NAMALWA (cell line): ENCODE measurements around the gene SLC25A39.
"Not testable (repeated sequence)": the region's sequence is repeated elsewhere in the genome, so short reads cannot be mapped to it uniquely, and the experiment has no call there.

ENCODE experiments used
- DNase-seq: peaks from one replicate; pipeline ENCODE4 v3.0.0-alpha.2; 2015; ENCODE audit warnings: low spot score

SLC25A39 gene

DNA sequence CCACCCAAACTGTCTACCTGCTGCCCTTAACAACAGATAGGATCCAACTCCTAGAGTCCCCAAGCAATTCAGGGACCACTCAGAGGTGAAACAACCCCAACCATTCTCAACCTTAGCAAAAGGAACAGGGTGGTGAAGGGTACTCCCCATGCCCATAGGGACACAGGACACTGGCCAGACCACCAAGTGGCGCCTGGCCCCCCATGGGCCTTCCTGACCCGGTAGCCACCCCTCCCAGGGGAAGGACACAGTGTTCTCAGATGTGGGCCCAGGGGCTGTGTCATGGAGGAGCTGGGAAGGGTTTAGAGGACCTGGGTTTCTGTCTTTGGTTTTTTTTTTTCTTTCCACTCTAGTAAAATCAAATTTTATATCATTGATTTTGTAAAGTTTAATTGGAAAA lies 9.7 kb upstream of the SLC25A39 start:
- no peak for DNase-seq

DNA sequence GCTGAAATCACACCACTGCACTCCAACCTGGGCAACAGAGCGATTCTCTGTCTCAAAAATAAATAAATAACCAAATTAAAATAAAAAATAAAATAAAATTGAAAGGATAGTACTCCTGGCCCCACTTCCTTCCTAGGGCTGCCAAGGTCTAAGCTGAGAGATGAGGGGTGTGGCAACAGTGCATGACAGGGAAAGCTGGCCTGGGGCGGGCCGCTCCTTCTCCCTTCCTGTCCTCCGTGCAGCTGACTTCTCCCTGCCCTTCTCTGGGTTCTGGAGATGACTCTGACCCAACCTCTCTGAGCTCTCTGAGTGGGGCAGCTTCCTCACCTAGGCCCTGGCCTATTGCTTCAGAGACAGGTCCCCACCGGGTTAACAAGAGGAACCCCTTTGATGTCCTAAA lies 8.7 kb upstream of the SLC25A39 start:
- no peak for DNase-seq

DNA sequence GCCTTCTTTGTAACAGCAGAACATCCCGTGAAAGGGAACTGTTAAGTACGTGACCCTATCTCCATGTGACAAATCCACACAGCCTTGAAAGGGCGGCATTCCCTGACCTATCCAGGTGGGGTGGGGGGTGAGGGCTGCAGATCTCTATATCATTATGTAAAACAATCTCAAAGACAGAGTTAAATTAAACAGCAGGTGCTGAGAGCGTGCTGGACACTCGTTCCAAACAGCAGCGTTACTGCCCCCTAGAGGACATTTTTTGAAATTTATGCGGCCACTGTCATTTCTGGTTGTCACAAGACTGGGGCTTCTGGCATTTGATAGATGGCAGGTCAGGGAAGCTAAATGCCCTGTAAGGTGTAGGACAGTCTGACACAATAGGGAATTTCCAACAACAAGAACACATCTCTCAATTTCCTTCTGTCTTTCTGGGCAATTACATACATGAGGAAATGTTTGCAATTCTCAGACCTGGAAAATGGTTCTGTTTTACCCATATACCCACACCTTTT lies 6.7 kb upstream of the SLC25A39 start:
- peak; percentile 93 for DNase-seq

- DNase-seq = not testable (repeated sequence)
These were observed 5.6 kb upstream of the SLC25A39 start for GRCh38 chr17:44330263-44330662.

DNA sequence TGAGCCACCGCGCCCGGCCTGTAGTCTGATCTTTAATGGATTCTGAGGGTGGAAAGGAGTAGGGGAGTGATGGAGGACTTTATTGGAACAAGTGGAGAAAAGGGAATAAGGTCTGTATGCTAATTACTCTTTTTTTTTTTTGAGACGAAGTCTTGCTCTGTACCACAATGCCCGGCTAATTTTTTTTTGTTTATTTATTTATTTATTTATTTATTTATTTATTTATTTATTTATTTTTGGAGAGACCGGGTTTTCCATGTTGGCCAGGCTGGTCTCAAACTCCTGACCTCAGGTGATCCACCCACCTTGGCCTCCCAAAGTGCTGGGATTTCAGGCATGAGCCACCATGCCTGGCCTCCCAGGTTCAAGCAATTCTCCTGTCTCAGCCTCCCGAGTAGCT lies 4.9 kb upstream of the SLC25A39 start:
- DNase-seq = not testable (repeated sequence)

DNA sequence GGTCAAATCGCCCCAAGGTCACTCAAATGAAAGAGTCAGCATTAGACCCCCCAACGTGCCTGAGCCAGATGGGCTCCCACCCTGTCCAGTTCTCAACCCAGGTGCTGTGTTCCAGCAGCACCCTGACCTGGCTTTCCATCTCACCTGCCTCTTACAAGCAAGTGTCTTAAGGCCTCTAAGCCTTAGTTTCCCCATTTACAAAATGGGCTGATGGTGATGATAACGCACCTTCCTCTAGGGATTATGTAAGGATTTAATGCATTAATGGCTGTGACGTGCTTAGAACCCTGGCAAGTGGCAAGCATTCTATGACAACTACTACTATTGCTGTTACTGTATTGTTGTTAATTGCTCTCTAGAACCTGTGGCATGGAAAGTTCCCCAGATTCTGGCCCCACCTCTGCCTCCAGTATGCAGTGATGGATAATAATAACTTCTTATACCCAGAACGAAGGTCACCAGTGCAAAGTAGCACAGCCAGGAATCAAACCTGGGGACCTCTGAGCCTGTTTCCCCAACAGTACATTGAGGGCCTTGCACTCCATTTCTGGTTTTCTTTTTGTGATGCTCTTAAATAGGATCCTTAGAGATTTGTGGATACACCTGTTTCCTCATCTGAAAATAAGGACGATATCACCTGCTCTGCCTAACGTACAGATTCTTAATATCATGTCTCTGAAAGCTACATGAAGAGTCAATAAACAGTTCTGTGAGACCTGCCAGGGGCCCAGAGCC lies 3.3 kb upstream of the SLC25A39 start:
- no peak for DNase-seq

- peak; percentile 93 for DNase-seq
These were observed 2.3 kb upstream of the SLC25A39 start for GRCh38 chr17:44326861-44327444.

DNA sequence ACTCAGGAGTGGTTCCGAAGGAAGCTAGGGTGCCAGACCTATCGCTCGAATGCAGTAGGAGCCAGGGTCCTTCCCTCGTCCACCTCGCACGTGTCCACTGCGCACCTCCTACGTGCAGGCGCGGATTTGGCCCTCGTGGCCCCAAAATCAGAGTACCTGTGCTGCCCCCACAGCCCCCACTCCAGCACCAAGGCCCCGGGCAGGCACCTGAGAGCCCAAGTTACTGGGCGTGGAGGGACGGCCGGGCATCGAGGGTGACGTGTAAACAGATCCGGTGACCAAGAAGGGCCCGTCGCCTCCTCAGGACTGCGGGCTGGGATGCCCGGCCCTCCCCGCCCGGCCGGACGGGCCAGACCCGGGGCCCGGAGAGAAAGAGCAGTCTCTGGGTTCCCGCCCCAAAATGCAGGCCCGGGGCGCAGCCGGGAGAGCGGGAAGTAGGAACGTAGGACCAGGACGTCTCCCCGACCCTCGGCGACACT lies 492 bp downstream of the SLC25A39 start:
- DNase-seq = no peak

GRCh38 chr17:44323359-44324091 lies 1.1 kb downstream of the SLC25A39 start:
- DNase-seq = no peak

DNA sequence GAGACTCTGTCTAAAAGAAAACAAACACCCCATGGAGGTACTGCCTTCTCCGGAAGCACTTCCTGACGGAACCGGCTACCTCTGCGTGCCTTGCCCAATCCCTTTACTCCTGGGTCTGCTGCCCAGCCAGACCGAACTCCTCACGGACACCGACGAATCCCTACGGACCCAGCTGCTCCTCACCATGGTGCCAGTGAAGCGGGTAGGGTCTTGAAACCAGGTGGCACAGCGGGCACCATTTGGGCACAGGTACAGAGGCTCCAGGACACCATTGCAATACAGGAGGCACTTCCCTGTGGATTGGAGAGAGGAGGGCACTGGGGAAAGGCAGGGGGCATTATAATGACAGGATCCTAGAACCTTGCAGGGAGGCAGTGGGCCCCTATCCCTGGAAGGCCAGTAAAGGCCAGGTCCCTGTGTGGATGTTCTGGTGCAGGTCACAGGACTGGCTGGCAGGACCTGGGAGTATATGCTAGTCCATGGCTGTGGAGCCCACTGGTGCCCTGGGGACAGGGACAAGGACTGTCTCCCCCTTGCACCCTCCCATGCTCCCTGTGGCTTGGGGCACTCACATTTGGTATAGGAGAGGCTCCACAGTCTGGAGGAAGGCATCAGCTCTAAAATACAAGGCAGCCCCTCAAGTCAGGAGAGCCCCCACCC lies 2.3 kb downstream of the SLC25A39 start:
- DNase-seq = no peak

DNA sequence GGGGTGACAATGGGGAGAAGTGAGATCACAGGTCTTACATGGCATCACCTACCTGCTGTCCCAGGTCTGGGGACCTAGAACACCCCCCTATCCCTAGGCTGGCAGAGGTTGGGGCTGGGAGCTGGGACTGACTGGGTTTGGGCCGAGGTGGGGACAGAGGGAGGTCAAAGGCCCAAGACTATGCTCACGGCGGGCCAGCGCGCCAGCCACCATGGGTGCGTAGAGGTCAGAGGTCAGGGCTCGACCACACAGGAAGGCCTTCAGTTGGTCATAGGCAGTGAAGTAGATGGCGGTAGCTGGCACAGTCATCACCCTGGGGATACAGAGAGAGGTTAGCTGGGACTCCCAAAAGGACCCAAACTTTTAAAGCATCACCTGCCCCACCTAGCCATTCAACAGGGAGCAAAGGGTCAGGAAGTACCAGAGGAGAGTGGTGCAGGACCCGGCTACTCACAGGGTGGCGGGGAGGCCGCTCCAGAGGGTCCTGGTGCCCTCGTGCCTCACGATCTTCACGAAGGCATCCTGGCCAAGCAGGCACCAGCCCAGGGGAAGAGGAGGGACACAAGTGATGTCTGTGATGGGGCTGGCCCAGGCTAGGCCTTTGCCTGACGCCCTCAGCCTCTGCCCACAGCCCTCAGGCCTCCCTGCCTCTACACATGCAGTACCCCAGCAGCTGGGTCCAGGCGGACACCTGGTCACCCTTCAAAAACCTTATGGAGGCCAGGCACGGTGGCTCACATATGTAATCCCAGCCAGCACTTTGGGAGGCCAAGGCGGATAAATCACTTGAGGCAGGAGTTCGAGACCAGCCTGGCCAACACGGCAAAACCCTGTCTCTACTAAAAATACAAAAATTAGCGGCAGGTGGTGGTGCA lies 3.1 kb downstream of the SLC25A39 start:
- DNase-seq = no peak

- DNase-seq = no peak
These were observed 4.6 kb downstream of the SLC25A39 start for GRCh38 chr17:44320066-44320465.

DNA sequence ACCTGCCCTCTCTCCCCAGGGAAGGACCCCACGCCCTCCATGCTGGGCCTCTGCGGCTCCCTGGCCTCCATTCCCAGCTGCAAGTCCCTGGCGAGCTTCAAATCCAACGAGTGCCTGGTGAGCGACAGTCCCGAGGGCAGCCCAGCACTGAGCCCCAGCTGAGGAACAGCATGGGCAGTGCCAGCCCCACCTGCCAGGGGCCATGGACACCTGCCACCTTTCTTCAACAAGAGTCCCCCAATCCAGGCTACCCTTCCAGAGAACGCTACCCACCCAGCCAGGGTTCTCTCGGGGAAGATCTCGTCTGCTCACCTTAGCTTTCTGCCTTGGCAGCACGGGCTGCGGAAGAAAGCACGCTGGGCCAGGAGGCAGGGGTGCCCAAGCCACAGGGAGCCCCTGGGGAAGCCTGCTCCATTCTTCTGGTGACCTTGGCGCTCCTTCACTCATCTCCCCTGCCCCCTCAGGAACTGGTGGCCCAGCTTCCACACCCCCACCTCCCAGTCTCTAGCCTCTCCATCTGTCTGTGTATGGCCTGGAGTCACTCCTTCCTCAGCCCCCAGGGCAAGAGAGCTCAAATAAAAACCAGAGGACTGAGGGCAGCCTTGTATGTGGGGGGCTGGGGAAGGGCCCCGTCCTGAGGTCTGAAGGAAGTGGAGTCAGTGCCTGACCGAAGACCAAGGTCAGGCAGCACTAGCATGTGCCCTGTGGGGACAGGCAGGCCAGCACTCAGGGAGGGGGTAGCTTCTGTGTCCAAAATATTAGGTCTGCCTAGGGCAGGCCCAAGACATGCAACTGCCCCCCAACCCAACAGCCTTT lies 6.3 kb downstream of the SLC25A39 start:
- no peak for DNase-seq

- DNase-seq = no peak
These were observed 7.1 kb downstream of the SLC25A39 start for GRCh38 chr17:44317545-44317944.

- no peak for DNase-seq
These were observed 8.6 kb downstream of the SLC25A39 start for GRCh38 chr17:44315760-44316731.

DNA sequence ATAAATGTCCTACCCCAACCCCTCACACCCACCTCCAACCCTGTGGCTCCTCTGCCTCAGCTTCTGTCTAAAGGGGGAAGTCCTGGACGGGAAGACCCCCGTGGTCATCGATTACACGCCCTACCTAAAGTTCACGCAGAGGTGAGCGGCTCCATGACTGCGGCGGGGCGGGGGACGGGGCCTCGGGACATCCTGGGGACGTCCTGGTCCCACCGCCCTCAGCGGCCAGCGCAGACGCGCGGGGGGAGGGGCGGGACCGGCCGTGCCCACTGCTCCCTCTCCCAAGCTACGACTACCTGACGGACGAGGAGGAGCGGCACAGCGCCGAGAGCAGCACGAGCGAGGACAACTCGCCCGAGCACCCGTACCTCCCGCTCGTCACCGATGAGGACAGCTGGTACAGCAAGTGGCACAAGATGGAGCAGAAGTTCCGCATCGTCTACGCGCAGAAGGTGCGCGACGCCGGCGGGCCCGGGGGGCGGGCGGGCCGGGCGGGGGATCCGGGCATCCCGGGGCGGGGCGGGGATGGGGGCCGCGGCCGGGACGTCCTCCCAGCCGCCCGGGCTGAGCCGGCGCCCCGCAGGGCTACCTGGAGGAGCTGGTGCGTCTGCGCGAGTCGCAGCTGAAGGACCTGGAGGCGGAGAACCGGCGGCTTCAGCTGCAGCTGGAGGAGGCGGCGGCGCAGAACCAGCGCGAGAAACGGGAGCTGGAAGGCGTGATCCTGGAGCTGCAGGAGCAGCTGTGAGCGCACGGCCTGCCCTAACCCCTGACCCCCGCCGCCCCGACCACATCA lies 9.6 kb downstream of the SLC25A39 start:
- DNase-seq = no peak

DNA sequence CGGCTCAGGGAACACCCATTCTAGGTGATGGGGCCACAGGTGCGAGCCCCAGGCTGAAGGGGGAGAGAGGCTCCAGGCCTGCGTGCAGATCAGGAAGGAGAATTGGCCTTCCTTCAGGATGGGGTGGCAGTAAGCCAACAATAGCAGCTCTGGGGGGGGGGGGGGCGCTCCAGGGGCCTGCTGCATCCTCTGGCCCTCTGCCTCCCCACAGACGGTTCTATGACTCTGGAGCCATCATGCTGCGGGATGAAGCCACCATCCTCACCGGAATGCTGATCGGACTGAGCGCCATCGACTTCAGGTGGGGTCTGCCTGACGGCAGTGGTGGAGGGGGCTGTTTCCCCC lies 10.1 kb downstream of the SLC25A39 start:
- no peak for DNase-seq

GRCh38 chr17:44314031-44314430 lies 10.6 kb downstream of the SLC25A39 start:
- no peak for DNase-seq
